NOMO-1 treated with DMSO at 0.1 percent for 48 hours (cell line): ENCODE data around the gene EIF5A2.
"Not testable (repeated sequence)": the region's sequence is repeated elsewhere in the genome, so short reads cannot be mapped to it uniquely, and the experiment has no call there.

ENCODE experiments used
- DNase-seq: peaks from one replicate; lab custom pipeline; 2025; ENCODE audit not compliant: unreplicated experiment; lab: John Stamatoyannopoulos, UW

Gene EIF5A2

DNA sequence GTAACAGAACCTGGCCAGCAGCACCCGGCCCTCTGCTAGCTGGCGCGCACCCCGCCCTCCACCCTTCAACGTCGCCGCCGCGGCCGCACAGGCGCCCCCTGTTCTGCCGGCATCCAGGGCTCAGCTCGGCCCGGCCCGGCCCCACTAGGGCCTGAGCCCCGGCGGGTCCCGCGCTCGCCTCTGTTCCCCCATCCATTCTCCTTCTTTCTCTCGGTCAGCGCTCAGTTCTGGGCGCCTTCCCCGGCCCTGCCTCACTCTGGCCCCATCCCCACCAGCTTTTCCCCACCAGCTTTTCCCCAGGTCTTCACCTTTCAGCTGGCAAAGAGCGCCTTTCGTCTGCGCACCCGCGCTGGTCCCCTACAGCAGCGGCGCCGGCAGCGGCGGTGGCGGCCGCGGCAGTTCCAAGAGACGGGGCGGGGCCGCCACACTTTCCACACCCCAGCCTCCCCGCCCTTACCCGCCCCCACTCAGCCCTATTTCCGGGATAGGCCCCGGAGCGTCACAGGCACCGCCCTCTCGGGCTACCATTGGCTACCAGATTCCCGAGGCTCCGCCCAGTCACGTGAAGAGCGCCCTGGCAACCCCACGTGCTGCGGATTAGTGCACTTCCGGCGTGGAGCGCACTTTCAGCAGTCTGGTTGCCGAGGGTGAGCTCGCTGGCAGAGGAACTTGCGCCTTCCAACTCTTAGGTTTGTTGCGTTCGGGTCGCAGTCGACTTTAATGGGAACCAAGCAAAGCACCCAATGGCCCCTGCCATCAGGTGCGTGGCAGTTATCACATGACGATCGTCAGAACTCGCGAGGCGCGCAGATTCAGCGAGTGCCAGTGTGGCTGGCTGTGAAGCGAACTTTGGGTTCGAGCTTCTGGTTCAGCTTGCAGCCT, at the start of gene EIF5A2:
Gene EIF5A2, minus strand, starts transcription at position 403 of the 882 bp plus-strand sequence. CDS start 831 bp downstream, outside the sequence.
- peak; percentile 69 for DNase-seq

DNA sequence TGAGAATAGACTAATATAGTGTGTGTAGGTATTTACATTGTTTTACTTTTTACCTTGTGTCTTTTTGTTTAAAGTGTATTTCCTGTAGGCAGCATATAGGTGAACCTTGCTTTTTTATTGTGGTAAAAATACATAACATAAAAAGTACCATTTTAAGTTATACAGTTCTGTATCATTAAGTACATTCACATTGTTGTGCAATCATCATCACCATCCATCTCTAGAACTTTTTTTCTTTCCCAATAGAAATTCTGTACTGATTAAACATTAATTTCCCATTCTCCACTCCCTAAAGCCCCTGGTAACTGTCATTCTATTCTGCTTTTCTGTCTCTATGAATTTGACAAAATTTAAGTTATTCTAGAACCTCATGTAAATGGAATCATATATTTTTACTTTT, 48.2 kb upstream of the EIF5A2 start:
- no peak for DNase-seq

DNA sequence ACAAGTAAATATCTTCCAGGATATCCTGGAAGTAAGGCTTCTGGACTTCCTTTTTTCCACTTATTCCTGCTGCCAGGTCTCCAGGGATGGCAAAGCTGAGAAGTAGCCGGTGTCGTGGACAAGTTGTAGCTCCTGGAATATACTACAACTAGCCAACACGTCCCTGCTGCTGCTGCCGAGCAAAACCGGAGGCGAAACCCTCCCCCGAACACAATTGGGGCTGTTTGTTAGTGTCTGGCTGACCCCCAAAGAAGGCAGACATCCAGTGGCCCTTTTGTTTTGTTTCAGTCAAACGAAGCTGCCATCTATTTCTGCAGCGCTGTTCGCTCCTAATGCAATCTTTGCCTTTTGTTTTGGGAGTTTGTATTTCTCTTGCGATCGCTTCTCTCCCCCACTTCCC, 45.3 kb upstream of the EIF5A2 start:
- DNase-seq: no peak

DNA sequence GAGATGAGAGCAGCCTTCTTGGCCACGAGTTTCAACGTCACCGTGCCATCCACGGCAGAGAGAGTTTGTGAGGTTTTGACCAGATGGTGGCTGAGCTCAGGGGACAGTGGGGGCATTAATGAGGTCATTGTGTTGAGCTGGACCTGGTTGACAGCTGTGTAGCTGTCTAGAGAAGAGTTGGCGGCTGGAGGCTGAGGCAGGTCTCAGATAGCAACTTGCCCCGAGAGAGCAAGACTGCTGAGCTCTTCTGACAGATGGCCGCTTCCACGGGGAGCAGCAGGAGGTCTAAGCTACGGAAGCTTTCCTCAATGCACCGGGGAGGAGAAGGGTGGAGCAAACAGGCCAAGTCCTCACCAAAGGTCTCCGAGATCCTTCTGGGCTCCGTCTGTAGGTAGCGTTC, 44.8 kb upstream of the EIF5A2 start:
- DNase-seq: no peak

DNA sequence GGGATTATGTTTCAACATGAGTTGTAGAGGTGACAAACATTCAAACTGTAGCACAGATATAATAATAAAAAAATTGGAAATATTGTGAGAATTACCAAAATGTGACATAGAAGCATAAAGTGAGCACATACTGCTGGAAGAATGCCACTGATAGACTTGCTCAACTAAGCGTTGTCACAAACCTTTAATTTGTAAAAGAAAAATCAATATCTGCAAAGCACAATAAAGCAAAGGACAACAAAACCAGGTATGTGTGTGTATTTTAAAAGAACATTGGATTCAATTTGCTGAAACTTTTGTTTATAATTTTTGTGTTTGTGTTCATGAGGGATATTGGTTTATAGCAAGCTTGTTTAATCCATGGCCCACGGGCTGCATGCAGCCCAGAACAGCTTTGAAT, 40.8 kb upstream of the EIF5A2 start:
- DNase-seq: no peak

DNA sequence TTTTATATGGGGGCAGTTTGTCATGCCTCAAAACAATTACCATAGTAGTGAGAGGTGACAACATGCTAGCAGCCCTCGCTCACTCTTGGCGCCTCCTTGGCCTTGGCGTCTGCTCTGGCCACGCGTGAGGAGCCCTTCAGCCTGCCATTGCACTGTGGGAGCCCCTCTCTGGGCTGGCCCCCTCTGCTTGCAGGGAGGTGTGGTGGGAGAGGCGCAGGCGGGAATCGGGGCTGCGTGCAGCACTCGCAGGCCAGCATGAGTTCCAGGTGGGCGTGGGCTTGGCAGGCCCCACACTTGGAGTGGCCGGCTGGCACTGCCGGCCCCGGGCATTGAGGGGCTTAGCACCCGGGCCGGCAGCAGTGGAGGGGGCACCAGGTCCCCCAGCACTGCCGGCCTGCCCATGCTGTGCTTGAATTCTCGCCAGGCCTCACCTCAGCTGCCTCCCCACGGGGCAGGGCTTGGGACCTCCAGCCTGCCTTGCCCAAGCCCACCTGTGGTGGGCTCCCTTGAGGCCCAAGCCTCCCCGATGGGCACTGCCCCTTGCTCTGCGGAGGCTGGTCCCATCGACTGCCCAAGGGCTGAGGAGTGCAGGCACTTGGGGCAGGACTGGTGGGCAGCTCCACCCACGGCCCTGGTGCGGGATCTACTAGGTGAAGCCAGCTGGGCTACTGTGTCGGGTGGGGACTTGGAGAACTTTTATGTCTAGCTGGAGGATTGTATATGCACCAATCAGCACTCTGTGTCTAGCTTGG, 38.8 kb upstream of the EIF5A2 start:
- DNase-seq: no peak

DNA sequence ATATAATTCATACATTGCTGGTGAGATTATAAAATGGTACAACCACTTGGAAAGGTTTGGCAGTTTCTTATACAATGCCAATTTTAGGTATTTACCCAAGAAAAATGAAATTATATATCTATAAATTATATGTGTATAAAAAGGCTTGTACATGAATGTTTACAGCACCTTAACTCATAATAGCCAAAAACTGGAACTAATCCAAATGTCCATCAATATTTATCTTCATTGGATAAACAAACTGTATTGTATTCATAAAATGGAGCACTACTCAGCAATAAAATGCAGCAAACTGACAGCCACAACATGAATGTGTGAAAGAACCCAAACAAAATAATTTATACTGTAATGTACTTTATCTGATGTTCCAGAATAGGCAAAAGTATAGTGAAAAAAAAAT, 33.6 kb upstream of the EIF5A2 start:
- no peak for DNase-seq

DNA sequence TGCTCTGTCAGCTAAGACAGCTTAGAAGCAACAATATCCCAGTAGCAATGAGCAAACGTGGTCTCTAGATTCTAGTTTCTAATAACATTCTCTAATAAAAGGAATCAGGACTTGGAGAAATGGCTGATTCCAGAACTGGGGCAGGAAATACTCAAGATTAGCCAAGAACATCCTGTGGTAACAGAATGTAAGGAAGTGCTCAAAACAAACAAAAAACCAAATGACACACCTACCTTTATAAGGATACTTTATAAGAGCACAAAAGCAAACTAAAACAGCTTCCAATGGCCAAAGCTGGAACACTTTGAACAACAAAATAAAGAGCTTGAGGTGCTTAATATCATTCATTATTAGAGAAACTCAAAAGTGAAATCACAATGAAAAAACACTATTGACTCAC, 33.1 kb upstream of the EIF5A2 start:
- DNase-seq: no peak

DNA sequence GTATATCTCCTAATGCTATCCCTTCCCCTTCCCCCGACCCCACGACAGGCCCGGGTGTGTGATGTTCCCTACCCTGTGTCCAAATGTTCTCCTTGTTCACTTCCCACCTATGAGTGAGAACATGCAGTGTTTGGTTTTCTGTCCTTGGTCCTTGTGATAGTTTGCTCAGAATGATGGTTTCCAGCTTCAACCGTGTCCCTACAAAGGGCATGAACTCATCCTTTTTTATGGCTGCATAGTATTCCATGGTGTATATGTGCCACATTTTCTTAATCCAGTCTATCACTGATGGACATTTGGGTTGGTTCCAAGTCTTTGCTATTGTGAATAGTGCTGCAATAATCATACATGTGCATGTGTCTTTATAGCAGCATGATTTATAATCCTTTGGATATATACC, 24.6 kb upstream of the EIF5A2 start:
- not testable (repeated sequence) for DNase-seq

DNA sequence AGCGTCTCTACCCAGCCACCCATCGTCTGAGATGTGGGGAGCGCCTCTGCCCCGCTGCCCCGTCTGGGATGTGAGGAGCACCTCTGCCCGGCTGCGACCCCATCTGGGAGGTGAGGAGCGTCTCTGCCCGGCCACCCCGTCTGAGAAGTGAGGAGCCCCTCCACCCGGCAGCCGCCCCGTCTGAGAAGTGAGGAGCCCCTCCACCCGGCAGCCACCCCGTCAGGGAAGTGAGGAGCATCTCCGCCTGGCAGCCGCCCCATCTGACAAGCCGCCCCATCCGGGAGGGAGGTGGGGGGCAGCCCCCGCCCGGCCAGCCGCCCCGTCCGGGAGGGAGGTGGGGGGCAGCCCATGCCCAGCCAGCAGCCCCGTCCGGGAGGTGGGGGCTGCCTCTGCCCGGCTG, 15.1 kb upstream of the EIF5A2 start:
- not testable (repeated sequence) for DNase-seq

DNA sequence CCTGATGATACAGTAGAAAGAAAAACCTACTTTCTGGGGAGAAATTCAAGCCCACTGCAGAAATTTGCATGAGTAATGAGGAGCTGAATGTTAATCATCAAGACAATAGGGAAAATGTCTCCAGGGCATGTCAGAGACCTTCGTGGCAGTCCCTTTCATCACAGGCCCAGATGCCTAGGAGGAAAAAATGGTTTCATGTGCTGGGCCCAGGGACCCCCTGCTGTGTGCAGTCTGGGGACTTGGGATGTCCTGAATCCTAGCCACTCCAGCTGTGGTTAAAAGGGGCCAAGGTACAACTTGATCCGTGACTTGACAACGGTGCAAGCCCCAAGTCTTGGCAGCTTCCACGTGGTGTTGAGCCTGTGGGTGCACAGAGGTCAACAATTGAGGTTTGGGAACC, 10.3 kb upstream of the EIF5A2 start:
- no peak for DNase-seq

DNA sequence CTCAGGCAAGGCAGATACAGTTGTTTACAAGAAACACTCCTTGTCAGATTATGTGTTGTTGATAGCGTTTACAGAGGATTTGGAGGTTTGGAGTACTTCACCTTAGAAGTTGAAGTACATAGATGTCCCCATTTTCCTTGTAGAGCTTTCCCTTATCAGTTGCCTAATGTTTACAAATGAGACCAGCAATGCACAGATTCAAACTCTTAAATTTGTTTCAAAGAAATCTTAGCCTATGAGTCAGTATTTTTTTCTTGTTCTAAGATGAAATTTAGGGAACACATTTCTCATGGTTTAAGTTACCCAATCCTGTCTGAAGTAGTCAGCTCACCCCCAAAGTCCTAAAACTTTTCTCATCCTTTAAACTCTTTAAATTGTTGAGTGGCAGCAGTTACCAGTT, 6.3 kb upstream of the EIF5A2 start:
- no peak for DNase-seq

DNA sequence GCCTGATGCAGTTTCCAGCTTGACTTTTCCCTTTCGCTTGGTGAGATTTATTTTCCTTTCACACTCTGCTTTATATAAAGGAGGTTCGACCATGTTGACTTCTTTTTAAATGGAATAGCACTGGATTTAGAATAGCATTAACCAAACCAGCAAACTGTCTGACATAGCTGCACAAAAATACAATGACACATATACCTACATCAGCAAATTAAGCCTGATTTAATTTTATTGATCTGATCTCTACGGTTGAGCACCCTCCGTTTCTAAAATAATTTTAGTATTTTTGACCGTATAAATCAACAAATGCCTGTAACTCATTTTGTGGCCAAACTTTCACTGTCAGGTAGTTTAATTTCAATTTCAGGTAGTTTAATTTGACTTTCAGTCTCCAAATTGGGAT, 5.8 kb upstream of the EIF5A2 start:
- no peak for DNase-seq

DNA sequence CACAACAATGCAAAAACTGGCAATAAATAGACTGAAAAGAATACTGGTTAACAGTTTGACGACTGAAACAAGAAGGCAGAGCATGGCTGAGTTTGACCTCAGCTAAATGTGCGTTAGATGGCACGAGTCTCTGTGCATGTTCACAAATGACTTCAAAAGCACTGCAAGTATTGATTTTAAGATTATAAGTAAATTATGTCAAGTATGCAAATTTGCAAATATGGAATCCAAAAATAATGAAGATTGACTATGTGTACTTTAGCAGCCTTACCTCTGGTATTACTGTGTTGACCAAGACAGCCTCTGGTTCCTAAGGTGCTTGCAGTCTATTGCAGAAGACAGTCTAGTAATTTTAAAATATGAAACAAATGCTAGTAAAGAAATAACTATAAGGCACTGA, 2.6 kb upstream of the EIF5A2 start:
- no peak for DNase-seq

DNA sequence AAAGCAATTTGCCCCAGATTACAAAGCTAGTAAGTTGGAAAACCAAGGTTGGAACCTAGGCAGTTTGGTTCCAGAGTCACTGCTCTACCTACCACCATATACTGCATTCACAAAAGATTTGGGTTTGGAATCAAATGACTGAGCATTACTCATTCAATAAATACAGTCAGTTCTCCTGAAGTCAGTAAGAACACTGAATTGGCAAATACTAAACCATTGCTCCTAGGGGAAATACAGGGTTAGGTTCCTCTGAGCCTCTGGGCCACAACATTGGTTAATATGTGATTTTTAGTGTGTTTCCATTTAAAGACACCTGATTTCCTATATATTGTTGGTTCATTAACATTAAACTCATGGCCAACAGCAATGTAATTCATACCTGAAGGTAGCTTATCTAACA, 2.1 kb upstream of the EIF5A2 start:
- no peak for DNase-seq

DNA sequence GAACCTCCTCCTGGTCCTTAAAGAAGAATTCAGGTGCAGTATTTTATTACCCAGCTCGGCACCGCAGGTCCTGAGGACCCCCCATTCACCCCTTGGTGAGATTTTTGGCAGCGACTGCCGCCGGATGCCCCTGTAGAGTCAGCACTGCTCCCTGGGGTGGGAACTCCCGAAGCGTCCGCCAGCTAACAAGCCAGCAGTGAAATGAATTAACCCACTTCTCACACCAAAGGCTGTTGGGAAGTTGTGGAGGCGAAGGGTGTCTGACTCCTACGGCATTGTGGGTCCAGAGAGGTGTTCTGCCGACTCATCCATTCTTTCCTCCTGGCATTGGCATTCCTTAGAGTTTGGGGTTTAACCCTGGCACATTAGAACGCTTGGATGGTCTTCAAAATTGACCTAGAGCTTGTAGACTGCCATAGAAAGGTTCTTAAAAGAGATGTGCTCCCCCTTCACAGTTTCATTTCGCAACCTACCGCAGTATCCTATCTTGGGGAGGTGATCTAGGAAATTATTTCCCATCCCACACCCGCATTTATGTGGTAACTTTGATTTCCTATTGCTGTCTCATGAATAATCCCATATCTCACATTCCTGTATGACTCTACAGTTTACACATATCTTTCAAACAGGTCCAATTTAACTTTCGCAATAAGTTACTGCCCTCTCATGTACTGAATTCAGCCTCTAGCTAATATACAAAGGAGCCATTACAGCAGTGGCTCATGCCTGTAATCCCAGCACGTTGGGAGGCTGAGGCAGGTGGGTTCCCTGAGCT, 879 bp upstream of the EIF5A2 start:
- no peak for DNase-seq

DNA sequence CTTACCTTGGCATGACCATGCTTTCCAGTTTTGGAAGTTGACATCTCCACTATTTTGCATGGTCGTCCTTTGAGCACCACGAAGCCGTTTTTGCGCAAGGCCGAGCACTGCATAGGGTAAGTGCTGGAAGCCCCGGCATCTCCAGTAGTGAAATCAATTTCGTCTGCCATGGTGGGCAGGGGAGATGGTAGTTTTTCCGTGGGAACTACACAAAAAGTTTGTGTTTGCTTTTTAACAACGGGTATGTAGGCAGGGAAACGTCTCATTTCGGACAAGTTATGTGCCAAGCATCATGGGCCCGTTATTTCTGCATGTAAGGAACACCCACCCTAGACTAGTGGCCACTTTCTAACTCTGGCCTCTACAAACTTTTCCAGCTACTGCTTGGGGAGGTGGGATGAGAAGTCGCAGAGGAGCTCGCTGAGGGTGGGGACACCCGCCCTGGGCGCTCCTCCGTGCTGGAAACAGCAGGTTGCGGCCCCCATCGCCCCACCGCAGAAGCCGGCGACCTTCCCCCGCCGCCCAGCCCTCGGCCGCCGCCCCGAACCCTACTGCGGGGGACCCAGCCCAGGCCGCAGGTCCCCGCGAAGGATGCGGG, 701 bp downstream of the EIF5A2 start:
- no peak for DNase-seq

DNA sequence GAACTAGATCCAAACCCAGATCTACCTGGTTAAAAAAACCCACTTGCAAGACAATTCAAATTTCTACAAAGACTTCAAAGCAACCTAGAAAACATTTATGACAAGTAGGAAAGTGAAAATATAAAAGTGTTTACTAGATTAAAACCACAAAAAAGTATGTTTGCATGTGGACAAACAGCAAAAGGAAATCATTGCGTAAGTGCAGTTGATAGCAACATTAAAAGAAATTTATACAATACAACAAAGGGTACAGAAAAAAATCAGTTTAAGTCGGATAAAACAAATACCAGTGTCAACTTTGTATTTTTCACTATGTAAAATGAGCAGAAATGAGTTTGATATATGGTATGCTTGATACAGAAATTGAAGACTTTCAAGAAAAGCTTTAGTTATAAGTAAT, 2.6 kb downstream of the EIF5A2 start:
- DNase-seq: no peak

DNA sequence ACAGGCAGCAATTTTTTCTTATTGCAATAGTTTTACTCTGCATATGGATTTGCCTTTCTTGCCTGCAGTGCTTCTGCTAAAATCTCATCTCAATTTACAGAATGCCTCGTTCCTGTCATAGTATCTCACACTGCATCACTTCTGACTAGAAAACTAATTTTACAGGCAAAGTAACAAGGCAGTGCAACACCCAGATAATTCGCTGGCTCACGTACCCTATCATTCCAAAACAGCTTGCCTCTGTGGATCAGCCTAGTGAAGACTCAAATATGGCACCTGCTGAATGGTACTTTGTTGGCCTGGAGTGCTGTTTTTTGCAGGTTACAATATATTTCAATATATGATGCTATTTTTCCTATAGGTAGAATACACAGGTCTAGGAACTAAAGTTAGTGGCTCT, 5.3 kb downstream of the EIF5A2 start:
- DNase-seq: no peak

DNA sequence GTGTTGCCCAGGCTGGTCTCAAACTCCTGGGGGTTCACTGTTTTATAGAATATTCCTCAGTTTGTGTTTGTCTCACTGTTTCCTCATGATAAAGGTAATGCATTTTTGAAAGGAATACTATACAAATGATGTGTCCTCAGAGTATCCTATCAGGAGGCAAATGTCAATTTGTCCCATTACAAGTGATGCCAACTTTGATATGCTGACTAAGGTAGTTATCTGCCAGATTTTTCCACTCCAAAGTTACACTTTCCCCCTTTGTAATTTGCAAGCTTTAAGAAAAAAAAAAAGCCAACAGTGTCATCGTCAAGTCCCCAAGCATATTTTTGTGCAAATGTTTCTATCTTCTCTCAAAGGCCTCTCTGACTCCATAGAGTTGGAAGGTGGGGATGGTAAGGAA, 9.0 kb downstream of the EIF5A2 start:
- DNase-seq: no peak

DNA sequence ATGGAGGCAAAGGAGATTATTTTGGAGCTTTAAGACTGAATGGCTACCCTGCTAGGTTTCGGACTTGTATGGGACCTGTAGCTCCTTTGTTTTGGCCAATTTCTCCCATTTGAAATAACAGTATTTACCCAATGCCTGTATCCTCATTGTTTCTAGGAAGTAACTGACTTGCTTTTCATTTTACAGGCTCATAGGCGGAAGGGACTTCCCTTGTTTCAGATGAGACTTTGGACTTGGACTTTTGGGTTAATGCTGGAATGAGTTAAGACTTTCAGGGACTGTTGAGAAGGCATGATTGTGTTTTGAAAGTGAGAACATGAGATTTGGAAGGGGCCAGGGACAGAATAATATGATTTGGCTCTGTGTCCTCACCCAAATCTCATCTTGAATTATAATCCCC, 10.5 kb downstream of the EIF5A2 start:
- DNase-seq: no peak
